GM21515 (cell line): ENCODE results near the gene GPX7.

Experiments
- ATAC-seq: cut with Tn5 transposase; IDR thresholded peaks from one replicate; pipeline ENCODE4 v1.9.1; 2021; ENCODE audit not compliant: unreplicated experiment

GPX7 gene

GRCh38 chr1:52628614-52629324 lies 26.6 kb downstream of the GPX7 start:
- no peak for ATAC-seq

- ATAC-seq: no peak
Observed at GRCh38 chr1:52629325-52629643, 27.1 kb downstream of the GPX7 start.

DNA sequence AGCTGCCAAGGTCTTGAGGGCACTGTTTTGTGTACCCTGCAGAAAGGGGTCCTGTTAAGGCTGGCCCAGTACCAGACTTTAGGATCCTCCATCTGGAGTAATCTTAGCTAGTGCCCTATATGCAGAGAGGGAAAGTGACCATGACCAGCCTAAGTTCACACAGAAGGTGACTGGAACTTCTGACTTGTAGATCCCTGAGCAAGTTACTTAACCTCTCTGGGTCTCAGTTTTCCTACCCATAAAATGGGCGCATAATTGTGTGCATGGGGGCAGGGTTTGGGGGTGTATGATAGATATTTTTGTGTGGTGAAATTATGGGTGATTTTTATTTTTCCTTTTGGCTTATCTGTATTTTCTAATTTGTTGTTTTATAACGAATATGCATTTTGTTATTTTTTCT lies 27.5 kb downstream of the GPX7 start:
- ATAC-seq: no peak

DNA sequence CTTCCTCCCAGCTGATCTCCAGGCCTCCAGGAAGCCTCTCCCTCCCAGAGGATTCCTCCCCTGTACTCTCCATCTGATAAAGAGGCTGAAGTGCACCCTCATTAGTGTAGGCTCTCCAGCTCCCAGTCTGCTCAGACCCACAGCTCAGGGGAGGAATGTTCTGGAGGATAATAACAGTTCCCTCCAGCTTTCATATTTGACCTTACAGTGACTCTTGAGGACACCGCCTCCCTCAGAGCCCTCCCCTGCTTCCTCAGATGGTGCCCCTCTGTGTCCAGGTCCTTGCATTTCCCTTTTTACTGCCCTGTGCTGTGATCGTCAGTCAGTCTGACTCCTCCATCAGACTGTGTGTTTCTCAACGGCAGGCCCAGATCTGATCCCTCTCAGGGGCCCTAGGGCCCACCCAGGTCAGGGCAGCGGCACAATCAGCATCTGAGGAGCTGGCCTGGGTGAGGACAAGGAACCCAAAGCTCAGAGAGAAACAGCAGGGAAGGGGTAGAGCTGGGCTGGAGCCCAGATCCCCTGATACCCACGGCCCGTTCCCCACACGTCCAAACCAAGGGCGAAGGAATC lies 29.7 kb downstream of the GPX7 start:
- no peak for ATAC-seq

- no peak for ATAC-seq
Observed at GRCh38 chr1:52632732-52633290, 30.6 kb downstream of the GPX7 start, which contains the start of gene SHISAL2A. SHISAL2A (plus strand) TSS chr1:52633168; CDS start chr1:52633494, 326 bp downstream.

GRCh38 chr1:52633291-52633754 lies 31.2 kb downstream of the GPX7 start:
- no peak for ATAC-seq

DNA sequence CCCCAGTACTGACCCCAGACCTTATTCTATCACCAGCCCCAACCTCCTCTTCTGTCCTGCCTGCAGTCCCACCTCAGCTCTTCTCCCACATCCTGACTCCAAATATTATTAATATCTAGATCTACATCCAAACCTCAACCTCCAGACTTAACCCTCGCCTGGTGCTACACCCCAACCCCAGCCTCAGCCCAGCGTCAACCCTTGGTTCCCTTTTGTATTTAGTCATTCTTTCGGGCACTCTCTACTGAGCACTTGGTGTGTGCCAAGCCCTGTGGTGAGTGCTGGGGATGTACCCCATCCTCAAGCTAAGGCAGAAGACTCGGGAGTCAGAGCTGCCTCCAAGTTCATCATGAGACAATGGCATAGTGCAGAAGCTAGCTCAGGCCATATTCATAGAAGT lies 31.9 kb downstream of the GPX7 start:
- ATAC-seq: no peak

- ATAC-seq: no peak
Observed at GRCh38 chr1:52635321-52636089, 33.3 kb downstream of the GPX7 start.

GRCh38 chr1:52636721-52637695 lies 34.8 kb downstream of the GPX7 start:
- ATAC-seq: peak; percentile 78

DNA sequence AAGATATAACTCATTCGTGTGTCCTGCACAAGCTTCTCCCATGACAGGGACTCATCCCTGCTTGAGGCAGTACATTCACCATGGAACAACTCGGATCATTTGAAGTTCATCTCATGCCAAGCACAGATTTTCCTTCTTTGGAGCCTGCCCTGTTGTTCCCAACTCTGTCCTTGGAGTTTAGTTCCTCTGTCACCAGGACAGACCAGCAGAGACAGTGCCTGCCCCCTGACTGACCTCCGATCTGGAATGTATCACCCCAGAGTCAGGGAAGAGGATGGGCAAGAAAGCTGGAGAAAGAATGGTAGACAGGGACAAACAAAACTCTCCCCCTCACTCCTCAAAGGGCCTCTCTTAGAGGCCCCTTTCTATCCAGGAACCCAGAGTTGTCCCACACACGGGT lies 35.8 kb downstream of the GPX7 start:
- no peak for ATAC-seq

GRCh38 chr1:52640697-52641096 lies 38.5 kb downstream of the GPX7 start:
- ATAC-seq: no peak

GRCh38 chr1:52641307-52641706 lies 39.1 kb downstream of the GPX7 start:
- no peak for ATAC-seq

- ATAC-seq: no peak
Observed at GRCh38 chr1:52645261-52645660, 43.1 kb downstream of the GPX7 start.

DNA sequence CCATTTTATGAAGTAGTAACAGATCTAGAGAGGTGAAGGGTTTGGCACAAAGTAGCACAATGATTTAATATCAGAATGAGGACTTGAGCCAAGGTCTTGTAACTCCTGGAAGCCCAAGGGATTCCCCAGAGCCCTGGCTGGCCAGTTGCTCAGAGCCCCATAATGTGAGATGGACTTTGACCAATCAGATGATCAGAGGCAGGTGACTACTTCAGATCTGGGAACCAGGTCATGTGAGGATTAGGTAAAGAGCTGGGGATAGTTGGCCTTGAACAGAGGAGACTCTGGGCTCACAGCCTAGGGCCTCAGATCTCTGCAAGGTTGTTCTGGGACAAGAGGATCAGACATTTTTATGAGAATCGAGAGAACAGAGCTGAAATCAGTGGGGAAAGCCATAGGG lies 49.7 kb downstream of the GPX7 start:
- ATAC-seq: no peak

- no peak for ATAC-seq
Observed at GRCh38 chr1:52653207-52653849, 51.2 kb downstream of the GPX7 start.

DNA sequence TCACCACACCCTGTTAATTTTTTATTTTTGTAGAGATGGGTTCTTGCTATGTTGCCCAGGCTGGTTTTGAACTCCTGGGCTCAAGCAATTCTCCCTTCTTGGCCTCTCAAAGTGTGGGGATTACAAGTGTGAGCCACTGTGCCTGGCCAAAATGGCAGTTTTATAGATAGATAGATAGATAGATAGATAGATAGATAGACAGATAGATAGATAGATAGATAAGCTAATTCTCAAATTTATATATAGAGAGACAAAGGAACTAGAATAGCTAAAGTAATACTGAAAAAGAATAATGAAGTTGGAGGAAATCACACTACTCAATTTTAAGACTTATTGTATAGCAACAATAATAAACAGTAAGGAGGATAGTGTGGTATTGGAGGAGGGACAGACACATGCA lies 51.9 kb downstream of the GPX7 start:
- no peak for ATAC-seq

DNA sequence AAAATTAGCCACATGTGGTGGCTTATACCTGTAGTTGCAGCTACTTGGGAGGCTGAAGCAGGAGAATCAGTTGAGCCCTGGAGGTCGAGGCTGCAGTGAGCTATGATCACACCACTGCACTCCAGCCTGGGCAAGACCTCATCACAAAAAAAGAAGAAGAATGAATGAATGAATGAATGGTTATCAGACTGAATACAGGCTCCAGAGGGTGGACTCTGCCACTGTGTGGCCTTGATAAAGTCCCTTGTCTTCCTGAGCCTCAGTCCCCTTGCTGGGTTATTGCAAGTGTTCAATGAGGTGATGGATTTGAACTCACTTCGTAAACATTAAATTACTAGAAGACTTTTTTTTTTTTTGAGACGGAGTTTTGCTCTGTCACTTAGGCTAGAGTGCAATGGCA lies 55.5 kb downstream of the GPX7 start:
- no peak for ATAC-seq
